ENCODE results near the gene TBATA.

The TBATA gene

DNA sequence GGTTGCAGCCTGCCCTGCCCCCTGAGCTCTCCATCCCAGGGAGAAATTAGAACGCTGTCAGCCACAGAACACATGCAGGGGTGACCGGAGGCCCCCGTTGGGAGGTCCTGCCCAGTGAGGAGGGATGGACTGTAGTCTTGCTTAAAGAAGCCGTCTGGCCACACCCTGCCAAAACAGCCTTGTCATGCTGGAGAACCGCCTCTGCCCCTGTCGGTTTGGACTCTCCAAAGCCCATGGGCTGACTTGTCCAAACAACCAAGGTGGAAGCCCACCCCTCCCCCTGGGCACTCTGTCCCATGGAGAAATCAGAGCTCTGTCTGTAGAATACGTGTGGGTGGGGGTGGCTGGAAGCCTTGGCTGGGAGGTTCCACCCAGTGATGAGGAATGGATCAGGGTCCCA, 12.7 kb upstream of the TBATA start:
- TF ChIP-seq, protein P1, sequence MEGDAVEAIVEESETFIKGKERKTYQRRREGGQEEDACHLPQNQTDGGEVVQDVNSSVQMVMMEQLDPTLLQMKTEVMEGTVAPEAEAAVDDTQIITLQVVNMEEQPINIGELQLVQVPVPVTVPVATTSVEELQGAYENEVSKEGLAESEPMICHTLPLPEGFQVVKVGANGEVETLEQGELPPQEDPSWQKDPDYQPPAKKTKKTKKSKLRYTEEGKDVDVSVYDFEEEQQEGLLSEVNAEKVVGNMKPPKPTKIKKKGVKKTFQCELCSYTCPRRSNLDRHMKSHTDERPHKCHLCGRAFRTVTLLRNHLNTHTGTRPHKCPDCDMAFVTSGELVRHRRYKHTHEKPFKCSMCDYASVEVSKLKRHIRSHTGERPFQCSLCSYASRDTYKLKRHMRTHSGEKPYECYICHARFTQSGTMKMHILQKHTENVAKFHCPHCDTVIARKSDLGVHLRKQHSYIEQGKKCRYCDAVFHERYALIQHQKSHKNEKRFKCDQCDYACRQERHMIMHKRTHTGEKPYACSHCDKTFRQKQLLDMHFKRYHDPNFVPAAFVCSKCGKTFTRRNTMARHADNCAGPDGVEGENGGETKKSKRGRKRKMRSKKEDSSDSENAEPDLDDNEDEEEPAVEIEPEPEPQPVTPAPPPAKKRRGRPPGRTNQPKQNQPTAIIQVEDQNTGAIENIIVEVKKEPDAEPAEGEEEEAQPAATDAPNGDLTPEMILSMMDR (IDR thresholded peaks at IDR 0.05) = no peak
- TF ChIP-seq ZFX (IDR thresholded peaks at IDR 0.05; ENCODE audit: borderline replicate concordance) = no peak
- no peak overlapping the region for H3K27ac ChIP-seq

DNA sequence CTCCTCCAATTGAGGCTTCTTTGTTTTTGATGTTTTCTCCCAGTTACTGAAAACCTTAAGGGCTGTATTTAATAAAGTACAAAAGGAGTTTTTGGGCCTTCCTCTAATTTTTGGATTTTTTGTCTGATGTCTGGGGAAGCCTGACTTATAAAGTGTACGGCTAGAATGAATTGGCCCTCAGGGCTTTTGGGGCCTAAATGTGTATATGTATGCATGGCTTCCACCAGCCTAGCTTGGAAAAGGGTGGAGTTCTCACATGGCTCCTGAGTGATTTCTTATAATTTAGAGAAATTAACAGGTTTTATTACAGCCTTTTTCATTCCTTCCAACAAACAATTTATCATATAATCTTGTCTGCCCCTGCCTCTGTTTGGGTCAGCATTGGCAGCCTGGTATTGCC, 10.4 kb upstream of the TBATA start:
- H3K27ac ChIP-seq = no peak overlapping the region
- TF ChIP-seq, protein P1 (IDR thresholded peaks at IDR 0.05) = no peak
- TF ChIP-seq ZFX (IDR thresholded peaks at IDR 0.05; ENCODE audit: borderline replicate concordance) = no peak

DNA sequence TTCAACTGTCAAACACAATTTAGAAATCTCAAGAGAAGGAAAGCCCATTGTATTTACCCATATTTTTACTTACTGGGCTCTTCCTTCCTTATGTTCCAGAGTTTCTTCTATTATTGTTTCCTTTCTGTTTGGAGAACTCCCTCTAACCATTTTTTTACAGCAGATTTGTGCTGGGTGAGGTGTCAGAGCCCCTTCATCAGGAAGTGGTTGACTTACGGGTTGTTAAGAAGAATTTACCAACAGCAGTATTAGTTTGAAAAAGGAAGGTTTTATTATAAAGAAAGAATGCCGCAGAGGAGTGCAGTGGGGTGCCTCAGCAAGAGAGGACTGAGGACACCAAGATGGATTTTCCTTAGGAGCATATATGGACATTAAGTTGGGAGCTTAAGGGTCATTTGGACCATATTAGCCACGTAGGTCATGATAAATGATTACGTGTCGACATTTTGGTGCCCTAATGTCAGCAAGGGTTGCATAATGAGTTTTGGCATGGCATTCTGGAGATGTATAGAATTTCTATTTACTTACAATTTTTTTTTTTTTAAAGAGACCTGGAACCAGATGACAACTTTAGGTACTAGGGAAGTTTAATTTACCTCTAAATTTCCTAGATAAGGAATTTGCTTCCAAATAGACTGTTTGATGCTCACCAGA, 6.3 kb upstream of the TBATA start:
- TF ChIP-seq ZFX (IDR thresholded peaks at IDR 0.05; ENCODE audit: borderline replicate concordance) = no peak
- TF ChIP-seq, protein P1 (IDR thresholded peaks at IDR 0.05) = no peak
- H3K27ac ChIP-seq = no peak overlapping the region

DNA sequence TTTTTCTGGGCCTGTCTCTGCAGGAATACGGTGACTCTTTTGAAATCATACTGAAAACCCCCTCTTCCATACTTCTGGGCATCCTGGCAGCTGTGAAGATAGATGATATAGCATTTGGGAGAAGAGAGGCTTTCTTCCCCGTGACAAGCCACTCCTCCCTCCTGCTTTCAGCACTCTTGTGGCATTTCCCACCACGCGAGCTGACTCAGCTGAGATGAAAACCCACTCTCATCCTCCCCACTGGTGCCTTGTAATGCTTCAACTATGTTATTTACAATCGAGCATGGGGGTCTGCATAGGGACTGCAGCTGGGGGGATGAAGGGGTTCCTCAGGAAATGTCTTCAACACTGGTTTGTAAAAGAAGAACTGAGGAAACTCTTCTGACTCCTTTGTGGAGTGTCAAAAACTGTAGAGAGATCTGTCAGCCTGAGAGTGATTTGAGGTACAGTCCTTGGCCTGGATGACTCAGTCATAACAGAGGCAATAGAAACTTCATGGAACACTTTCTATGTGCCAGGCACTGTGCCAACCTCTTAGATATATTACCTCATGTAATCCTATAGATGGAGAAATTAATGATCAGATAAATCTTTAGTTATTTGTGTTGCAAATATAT, 1.7 kb upstream of the TBATA start:
- no peak overlapping the region for H3K27ac ChIP-seq
- TF ChIP-seq, protein P1 (IDR thresholded peaks at IDR 0.05) = no peak
- TF ChIP-seq ZFX (IDR thresholded peaks at IDR 0.05; ENCODE audit: borderline replicate concordance) = no peak

DNA sequence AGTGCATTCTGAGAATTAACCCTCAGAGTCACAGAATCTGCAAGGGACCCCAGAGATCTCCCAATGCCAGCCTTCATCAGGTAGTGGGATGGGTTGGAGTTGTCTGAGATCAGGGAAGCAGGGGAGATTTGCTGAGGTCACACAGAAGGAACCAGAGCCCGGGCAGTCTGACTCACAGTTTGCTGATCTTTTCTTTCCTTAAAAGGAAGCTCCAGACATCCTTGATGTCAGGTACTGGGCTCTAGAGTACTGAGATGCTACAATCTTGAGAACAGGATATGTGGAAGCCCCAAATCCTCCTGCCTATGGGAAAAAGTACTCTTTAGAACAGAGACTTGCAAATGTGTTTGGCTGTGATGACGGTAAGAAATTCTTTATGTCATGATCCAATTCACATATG, 706 bp downstream of the TBATA start:
- no peak for TF ChIP-seq ZFX (IDR thresholded peaks at IDR 0.05; ENCODE audit: borderline replicate concordance)
- TF ChIP-seq, protein P1 (IDR thresholded peaks at IDR 0.05) = no peak

DNA sequence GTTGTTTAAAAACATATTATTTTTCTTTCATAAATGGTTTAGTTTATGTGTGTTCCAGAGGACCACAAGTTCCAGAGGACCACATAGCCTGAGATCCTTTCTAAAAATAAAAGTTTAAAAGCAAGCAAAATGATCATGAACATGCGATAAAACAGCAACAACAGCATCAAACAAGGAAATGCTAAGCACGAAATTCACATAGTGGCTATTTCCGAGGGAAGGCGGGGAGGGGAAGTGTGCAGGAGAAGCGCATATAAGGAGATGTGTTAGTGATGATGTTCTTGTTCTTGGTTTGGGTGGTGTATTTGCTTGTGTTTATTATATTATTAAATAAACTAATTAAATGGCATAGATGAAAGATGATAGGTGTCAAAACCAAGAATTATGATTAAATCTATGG, 1.2 kb downstream of the TBATA start:
- TF ChIP-seq ZFX (IDR thresholded peaks at IDR 0.05; ENCODE audit: borderline replicate concordance) = no peak
- TF ChIP-seq, protein P1 (IDR thresholded peaks at IDR 0.05) = no peak
- no peak overlapping the region for H3K27ac ChIP-seq

More for the DNA sequence above, 706 bp downstream of the TBATA start:
- no peak overlapping the region for H3K27ac ChIP-seq

All from 22Rv1 (cell line).